Upper lobe of left lung (tissue), 4 donors: Measurements from ENCODE around the gene KLHL25.

Experiments
- CTCF ChIP-seq, 6 experiments: fragments of 450-650 bp in 4 of 6; fragments of 200-600 bp in 2 of 6; sonication (generic) in 2 of 6; IDR thresholded peaks; one replicate each; pipeline ENCODE4 v1.5.1; 2016 to 2019; ENCODE audit warnings: antibody characterized with exemption in 6 of 6
- EP300 ChIP-seq, 4 donors: sonication (generic); formaldehyde crosslinking; IDR thresholded peaks; one replicate each; pipeline ENCODE4 v1.5.1; 2017; ENCODE audit warnings: antibody characterized with exemption in 4 of 4, control low read depth in 2 of 4
- POLR2A ChIP-seq, 4 donors: fragments of 450-650 bp; IDR thresholded peaks; one replicate each; pipeline ENCODE4 v1.5.1; 2016 to 2017; ENCODE audit warnings: antibody characterized with exemption in 4 of 4, mild to moderate bottlenecking in 2 of 4
- POLR2AphosphoS5 ChIP-seq, 2 donors: sonication (generic); formaldehyde crosslinking; IDR thresholded peaks; one replicate each; pipeline ENCODE4 v1.5.1; 2017; ENCODE audit warnings: antibody characterized with exemption in 2 of 2

GRCh38 chr15:85794598-85795336, at the start of gene KLHL25:
- TF ChIP-seq POLR2A (IDR thresholded peaks at IDR 0.05) (peak in 3 of 4 donors; percentile 53 to 87 (median 71)), CTCF (IDR thresholded peaks at IDR 0.05) (no peak), EP300 (IDR thresholded peaks at IDR 0.05) (no peak), POLR2AphosphoS5 (IDR thresholded peaks at IDR 0.05) (peak; percentile 54 to 85)
